ENCODE results near the gene ARHGAP18.

DNA sequence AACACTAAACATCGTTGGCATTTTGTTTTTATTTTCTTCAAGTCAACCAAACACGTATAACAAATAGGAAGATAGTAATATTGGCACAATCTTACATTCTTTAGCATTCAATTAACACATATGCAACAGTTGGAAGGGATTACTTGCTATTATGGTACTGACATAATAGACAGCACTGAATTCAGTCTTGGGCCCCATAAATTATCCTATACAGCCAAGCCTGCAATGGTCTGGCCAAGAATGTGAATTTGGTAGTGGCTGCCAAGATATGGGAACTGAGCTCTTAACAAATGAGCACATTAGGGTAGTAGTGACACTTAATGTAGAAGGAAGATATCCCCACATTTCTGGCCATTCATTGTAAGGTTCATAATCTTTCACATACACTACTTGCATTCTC lies 44.8 kb upstream of the ARHGAP18 start:
- TF ChIP-seq POLR2A (IDR thresholded peaks at IDR 0.05) (no peak), CTCF (IDR thresholded peaks at IDR 0.05 in 4 of 5, conservative IDR thresholded peaks at IDR 0.05 in 1 of 5) (no peak)

Measured in gastrocnemius medialis (tissue), 4 donors.